GM18867 (cell line): ENCODE measurements around the gene RBBP5.

Experiments used
- ATAC-seq: cut with Tn5 transposase; IDR thresholded peaks from one replicate; pipeline ENCODE4 v1.9.1; 2021; ENCODE audit warnings: mild to moderate bottlenecking, moderate library complexity; ENCODE audit not compliant: unreplicated experiment

RBBP5 gene

GRCh38 chr1:205075642-205076155 is 46.1 kb downstream of the RBBP5 start:
- ATAC-seq, result no peak

DNA sequence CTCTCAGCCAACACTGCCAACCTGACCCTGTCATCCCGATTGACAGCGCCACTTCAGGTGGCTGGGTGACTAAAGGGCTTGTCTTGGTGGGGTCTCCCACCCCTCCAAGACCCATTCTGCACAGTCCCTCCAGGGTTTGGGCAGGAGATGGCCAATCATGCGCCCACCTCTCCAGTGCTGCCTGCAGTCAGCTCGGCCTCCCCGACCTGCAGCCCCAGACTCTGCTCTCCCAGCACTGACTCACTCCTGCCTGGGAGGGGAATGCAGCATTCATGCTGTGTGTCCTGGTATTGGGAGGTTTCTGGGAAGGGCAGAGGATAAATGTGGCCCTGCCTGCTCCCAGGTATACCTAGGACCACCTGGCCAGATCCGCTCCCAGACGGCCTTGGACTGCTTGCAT is 47.3 kb downstream of the RBBP5 start:
- ATAC-seq, result no peak

- no peak for ATAC-seq
Observed at GRCh38 chr1:205074084-205074483, 47.7 kb downstream of the RBBP5 start.

- ATAC-seq, result no peak
Observed at GRCh38 chr1:205073511-205073910, 48.3 kb downstream of the RBBP5 start.

GRCh38 chr1:205072881-205073280 is 48.9 kb downstream of the RBBP5 start:
- no peak for ATAC-seq

GRCh38 chr1:205072286-205072685 is 49.5 kb downstream of the RBBP5 start:
- no peak for ATAC-seq

DNA sequence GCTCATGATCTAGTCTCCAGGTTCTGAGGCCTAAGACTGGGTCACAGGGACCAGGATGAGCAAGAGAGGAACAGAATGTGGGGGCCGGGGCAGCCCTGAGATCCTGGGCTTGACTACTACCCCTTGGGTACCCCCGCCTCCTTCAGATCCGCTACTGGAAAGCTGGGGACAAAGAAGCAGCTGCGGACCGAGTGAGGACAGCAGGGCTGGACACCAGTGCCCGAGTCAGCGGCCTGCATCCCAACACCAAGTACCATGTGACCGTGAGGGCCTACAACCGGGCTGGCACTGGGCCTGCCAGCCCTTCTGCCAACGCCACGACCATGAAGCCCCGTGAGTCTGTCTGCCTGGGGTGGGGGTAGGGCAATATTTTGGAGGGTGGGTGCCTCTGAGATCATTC is 50.0 kb downstream of the RBBP5 start:
- ATAC-seq, result no peak

GRCh38 chr1:205071028-205071409 is 50.8 kb downstream of the RBBP5 start:
- ATAC-seq, result no peak

- ATAC-seq, result no peak
Observed at GRCh38 chr1:205069371-205070125, 52.2 kb downstream of the RBBP5 start.

GRCh38 chr1:205068457-205069040 is 53.2 kb downstream of the RBBP5 start:
- no peak for ATAC-seq

- ATAC-seq, result no peak
Observed at GRCh38 chr1:205068001-205068400, 53.8 kb downstream of the RBBP5 start.

GRCh38 chr1:205067031-205067430 is 54.7 kb downstream of the RBBP5 start:
- ATAC-seq, result no peak

DNA sequence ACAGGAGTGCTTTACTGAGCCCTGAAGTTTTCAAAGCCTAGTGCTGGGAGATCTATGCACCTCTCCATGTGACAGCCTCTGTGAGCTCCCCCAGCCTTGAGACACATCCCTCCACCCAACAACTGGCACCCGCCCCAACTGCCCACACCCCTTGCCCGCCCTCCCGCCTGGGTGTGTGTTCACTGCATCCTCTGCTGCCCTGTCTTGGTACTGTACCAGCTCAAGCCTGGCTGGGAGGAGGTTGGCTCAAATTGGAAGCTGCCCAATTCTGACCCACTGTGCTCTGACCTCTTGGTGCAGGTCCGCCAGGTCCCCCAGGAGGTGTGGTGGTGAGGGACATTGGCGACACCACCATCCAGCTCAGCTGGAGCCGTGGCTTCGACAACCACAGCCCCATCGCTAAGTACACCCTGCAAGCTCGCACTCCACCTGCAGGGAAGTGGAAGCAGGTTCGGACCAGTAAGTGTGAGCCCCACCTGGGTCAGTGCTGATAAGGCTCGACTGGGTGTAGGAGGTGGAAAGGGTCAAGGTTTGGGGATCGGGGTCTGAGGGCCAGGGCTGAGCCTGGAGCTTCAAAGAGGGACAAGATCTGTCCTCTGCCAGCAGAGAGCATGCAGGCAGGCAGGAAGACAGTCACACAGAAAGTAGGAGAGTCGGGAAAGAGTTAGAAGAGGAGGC is 55.5 kb downstream of the RBBP5 start:
- ATAC-seq, result no peak

DNA sequence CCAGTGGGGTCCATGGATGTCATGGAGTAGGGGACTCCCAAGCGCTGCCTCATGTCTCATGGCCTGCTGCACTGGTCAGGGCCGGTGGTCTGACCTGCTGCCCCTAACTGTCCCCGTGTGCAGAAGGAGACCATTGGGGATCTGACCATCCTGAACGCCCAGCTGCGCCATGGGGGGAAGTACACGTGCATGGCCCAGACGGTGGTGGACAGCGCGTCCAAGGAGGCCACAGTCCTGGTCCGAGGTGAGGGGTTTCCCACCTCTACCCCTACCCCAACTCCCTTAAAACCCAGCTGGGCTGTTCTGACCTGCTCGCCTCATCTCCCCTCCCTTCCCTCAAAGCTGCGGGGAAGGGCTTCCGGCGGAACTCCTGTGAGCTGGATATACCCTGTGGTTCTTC is 56.1 kb downstream of the RBBP5 start:
- ATAC-seq, result no peak

DNA sequence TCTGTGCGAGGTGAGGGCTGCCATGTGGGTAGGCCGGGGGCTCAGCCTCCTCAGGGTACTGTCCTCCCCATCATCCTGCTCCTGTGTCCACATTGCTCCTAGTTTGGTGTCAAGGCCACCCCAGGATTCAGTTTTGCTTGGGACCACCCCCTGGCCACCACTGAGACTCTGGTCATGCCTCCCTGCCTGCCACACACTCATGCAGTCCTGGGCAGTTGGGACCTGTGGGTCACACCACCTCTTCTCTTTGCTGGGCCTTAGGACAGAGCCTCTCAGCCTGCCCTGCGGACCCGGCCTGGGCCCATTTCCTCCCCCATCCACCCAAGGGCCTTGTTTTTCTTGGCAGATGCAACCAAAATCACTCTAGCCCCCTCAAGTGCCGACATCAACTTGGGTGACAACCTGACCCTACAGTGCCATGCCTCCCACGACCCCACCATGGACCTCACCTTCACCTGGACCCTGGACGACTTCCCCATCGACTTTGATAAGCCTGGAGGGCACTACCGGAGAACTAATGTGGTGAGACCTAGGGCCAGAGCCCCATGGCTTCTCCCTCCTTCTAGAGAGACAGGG is 56.9 kb downstream of the RBBP5 start:
- ATAC-seq, result no peak

- no peak for ATAC-seq
Observed at GRCh38 chr1:205064301-205064700, 57.5 kb downstream of the RBBP5 start.

DNA sequence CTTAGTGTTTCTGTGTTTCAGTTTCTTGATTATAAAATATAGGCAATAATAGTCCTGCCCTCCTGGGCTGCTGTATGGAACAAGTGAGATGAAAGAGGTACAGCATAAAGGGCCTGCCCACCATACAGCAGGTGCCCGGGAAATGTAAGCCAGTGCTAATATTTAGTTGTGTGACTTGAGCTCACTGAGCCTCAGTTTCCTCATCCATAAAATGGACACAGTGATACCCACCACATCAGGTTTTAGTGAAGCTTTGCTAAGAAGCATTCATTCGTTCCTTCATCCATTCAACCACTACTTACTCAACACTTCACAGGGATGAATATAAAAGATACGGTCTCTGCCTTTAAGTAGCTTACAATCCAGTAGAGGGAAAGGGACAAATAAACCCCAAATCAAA is 58.9 kb downstream of the RBBP5 start:
- no peak for ATAC-seq

DNA sequence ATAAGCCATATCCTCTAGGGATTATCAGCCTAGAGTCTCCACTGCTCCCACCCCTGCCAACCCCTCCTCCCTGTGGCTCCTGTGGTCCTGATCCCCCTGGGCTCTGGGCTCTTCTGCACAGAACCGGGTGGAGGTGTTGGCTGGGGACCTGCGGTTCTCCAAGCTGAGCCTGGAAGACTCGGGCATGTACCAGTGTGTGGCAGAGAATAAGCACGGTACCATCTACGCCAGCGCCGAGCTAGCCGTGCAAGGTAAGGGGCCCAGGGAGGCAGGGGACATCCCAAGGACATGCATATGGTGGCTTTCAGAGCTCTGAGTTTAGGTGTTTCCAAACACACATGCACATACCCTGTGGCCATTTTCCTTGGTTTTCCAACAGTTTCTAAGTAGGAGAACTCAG is 59.5 kb downstream of the RBBP5 start:
- ATAC-seq, result no peak

- no peak for ATAC-seq
Observed at GRCh38 chr1:205061665-205062069, 60.1 kb downstream of the RBBP5 start.

GRCh38 chr1:205061227-205061626 is 60.6 kb downstream of the RBBP5 start:
- no peak for ATAC-seq

GRCh38 chr1:205060746-205061145 is 61.0 kb downstream of the RBBP5 start:
- ATAC-seq, result no peak

GRCh38 chr1:205059660-205060059 is 62.1 kb downstream of the RBBP5 start:
- ATAC-seq, result no peak
